HepG2 (cell line): ENCODE measurements around the gene RAB40C. TPM values are rescaled to one million over a fixed set of nuclear protein-coding genes. Genes with fewer than 3 reads are reported as not detected.
A peak's percentile ranks its signal among the peaks of the same experiment; 100 is the strongest.

Experiments used
- ATF5 ChIP-seq: sonication (generic); formaldehyde crosslinking; IDR thresholded peaks from 2 replicates; pipeline ENCODE4 v1.4.0; 2020; ENCODE audit warnings: mild to moderate bottlenecking, low read depth, missing genetic modification reagents
- BORCS8-MEF2B ChIP-seq: sonication (generic); formaldehyde crosslinking; IDR thresholded peaks from 2 replicates; pipeline ENCODE4 v1.8.0; 2022; ENCODE audit warnings: mild to moderate bottlenecking, missing genetic modification reagents
- IKZF4 ChIP-seq: sonication (generic); formaldehyde crosslinking; IDR thresholded peaks from 2 replicates; pipeline ENCODE4 v1.5.1; 2020; ENCODE audit warnings: borderline replicate concordance, mild to moderate bottlenecking, low read depth, missing genetic modification reagents; ENCODE audit errors: not compliant biosample characterization
- JDP2 ChIP-seq: sonication (generic); formaldehyde crosslinking; IDR thresholded peaks from 2 replicates; pipeline ENCODE4 v1.8.1; 2022; ENCODE audit warnings: missing genetic modification reagents, borderline replicate concordance
- SAP130 ChIP-seq: IDR thresholded peaks from 2 replicates; pipeline ENCODE4 v1.6.1; 2016; ENCODE audit warnings: low read depth
- SCMH1 ChIP-seq: sonication (generic); formaldehyde crosslinking; IDR thresholded peaks from 2 replicates; pipeline ENCODE4 v1.9.0; 2021; ENCODE audit warnings: missing genetic modification reagents, mild to moderate bottlenecking, borderline replicate concordance
- TERF1 ChIP-seq: sonication (generic); formaldehyde crosslinking; IDR thresholded peaks from 2 replicates; pipeline ENCODE4 v1.8.0; 2022; ENCODE audit warnings: mild to moderate bottlenecking, missing genetic modification reagents, moderate library complexity
- TFDP1 ChIP-seq: IDR thresholded peaks from 2 replicates; pipeline ENCODE4 v1.6.1; 2016; ENCODE audit warnings: missing compliant biosample characterization, missing genetic modification reagents, borderline replicate concordance
- ZBTB44 ChIP-seq: sonication (generic); formaldehyde crosslinking; IDR thresholded peaks from 2 replicates; pipeline ENCODE4 v1.4.0; 2020; ENCODE audit warnings: missing genetic modification reagents
- ZBTB7A ChIP-seq: sonication (generic); formaldehyde crosslinking; IDR thresholded peaks from 2 replicates; pipeline ENCODE4 v1.8.0; 2022; ENCODE audit warnings: mild to moderate bottlenecking, missing genetic modification reagents
- ZNF333 ChIP-seq: sonication (generic); formaldehyde crosslinking; IDR thresholded peaks from 2 replicates; pipeline ENCODE4 v1.4.0; 2020; ENCODE audit warnings: mild to moderate bottlenecking, missing genetic modification reagents, borderline replicate concordance
- ZNF75D ChIP-seq: sonication (generic); formaldehyde crosslinking; IDR thresholded peaks from 2 replicates; pipeline ENCODE4 v1.8.1; 2023; ENCODE audit warnings: missing genetic modification reagents, mild to moderate bottlenecking, borderline replicate concordance
- ZNF761 ChIP-seq: sonication (generic); formaldehyde crosslinking; conservative IDR thresholded peaks from 2 replicates; pipeline ENCODE4 v1.4.0; 2020; ENCODE audit warnings: mild to moderate bottlenecking, missing genetic modification reagents
- ZNF788 ChIP-seq: sonication (generic); formaldehyde crosslinking; IDR thresholded peaks from 2 replicates; pipeline ENCODE4 v1.5.0; 2020; ENCODE audit warnings: mild to moderate bottlenecking, missing genetic modification reagents, borderline replicate concordance
- ZNF839 ChIP-seq: sonication (generic); formaldehyde crosslinking; IDR thresholded peaks from 2 replicates; pipeline ENCODE4 v1.4.0; 2020; ENCODE audit warnings: missing genetic modification reagents, mild to moderate bottlenecking, borderline replicate concordance
- polyA plus RNA-seq, 8 experiments: library from polyadenylated mRNA; depleted of rRNA in 3 of 8; stranded (reverse) in 7 of 8; unstranded in 1 of 8; fragments of >200 nt; fragmentation: Illumina TruSeq in 4 of 8; extraction: Trizol in 4 of 8; gene quantifications; 2 replicates each; pipeline versions ENCODE4 v1.2.1 to v1.2.3, GENCODE V29; 2011 to 2016; ENCODE audit warnings: low read depth in 4 of 8, missing spikeins in 1 of 8, mixed read lengths in 1 of 8; ENCODE audit not compliant: insufficient read depth in 1 of 8
- total RNA-seq, 5 experiments: library from RNA; depleted of rRNA; stranded (reverse); fragments of >200 nt; fragmentation: Illumina TruSeq; extraction: Trizol; gene quantifications; 2 replicates each; pipeline ENCODE4 v1.2.3, GENCODE V29; 2016; ENCODE audit warnings: low read depth in 1 of 5
- TF ChIP-seq, protein P1 (sequence below): sonication (generic); formaldehyde crosslinking; IDR thresholded peaks from 2 replicates; pipeline ENCODE4 v1.9.0; 2022; ENCODE audit warnings: missing genetic modification reagents, mild to moderate bottlenecking, borderline replicate concordance
- TF ChIP-seq, protein P2 (sequence below): sonication (generic); formaldehyde crosslinking; IDR thresholded peaks from 2 replicates; pipeline ENCODE4 v1.5.0; 2020; ENCODE audit warnings: missing genetic modification reagents
- TF ChIP-seq, protein P3 (sequence below): sonication (generic); formaldehyde crosslinking; IDR thresholded peaks from 2 replicates; pipeline ENCODE4 v1.5.0; 2020; ENCODE audit warnings: mild to moderate bottlenecking, missing genetic modification reagents, moderate library complexity

Gene RAB40C
- total and polyA plus RNA-seq, 2 of the 13 experiments (the other 11 are each of a cell fraction or from before 2014, with no cell fraction given) = 7.7 to 11.5 TPM

DNA sequence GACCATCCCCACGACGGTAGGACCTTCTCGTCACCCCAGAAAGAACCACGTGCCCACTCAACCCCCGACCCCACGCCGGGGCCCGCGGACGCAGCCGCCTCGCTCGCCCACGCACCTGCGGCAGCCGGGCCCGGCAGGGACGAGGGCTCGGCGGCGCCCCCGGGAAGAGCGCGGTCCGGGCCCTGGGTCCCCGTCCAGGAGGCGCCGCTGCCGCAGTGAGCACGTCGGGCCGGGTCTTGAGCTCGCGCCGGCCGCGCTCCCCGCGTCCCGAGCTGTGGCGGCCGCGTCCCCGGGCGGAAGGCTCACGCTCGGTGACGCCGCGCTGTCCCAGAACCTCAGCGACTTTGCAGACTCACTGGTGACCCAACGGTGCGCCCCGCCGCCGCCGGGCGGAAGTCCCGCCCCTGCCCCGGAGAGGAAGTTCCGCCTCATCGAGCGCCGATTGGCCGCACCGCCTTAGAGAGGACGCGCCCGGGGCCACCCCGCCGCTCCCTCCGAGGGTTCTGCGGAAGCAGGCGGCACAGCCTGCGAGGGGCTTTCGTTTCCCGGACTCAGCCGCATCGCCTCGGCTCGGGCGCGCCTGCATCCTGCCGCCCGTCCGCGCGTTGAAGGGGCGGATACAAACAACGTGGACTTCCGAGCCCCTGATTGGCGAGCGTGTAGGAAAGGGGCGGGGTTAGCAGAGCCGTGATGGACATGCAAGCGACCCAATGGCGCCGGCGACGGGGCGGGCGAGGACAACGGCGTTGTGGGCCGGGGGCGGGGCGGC lies 793 bp upstream of the RAB40C start (continued):
- no peak for TF ChIP-seq SCMH1 (CRISPR knock-in tag)
- no peak for TF ChIP-seq BORCS8-MEF2B (CRISPR knock-in tag)
- no peak for TF ChIP-seq TERF1
- TF ChIP-seq ZNF761 (CRISPR knock-in tag) = no peak; the same call in 1 of the 2 replicates
- no peak for TF ChIP-seq IKZF4 (CRISPR knock-in tag)
- no peak for TF ChIP-seq ZNF75D
- TF ChIP-seq, protein P1, sequence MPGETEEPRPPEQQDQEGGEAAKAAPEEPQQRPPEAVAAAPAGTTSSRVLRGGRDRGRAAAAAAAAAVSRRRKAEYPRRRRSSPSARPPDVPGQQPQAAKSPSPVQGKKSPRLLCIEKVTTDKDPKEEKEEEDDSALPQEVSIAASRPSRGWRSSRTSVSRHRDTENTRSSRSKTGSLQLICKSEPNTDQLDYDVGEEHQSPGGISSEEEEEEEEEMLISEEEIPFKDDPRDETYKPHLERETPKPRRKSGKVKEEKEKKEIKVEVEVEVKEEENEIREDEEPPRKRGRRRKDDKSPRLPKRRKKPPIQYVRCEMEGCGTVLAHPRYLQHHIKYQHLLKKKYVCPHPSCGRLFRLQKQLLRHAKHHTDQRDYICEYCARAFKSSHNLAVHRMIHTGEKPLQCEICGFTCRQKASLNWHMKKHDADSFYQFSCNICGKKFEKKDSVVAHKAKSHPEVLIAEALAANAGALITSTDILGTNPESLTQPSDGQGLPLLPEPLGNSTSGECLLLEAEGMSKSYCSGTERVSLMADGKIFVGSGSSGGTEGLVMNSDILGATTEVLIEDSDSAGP (CRISPR knock-in tag) = peak; percentile 58; the same call in 1 of the 2 replicates
- TF ChIP-seq ZNF788 (CRISPR knock-in tag) = peak; percentile 17; the same call in 1 of the 2 replicates
- no peak for TF ChIP-seq JDP2
- peak; percentile 79 for TF ChIP-seq SAP130
- TF ChIP-seq, protein P2, sequence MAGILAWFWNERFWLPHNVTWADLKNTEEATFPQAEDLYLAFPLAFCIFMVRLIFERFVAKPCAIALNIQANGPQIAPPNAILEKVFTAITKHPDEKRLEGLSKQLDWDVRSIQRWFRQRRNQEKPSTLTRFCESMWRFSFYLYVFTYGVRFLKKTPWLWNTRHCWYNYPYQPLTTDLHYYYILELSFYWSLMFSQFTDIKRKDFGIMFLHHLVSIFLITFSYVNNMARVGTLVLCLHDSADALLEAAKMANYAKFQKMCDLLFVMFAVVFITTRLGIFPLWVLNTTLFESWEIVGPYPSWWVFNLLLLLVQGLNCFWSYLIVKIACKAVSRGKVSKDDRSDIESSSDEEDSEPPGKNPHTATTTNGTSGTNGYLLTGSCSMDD (CRISPR knock-in tag) = no peak
- TF ChIP-seq ZNF333 (CRISPR knock-in tag) = 0 out of 2 replicates have a peak, but pooled peaks have one; percentile 77
- TF ChIP-seq ATF5 (CRISPR knock-in tag) = 0 out of 2 replicates have a peak, but pooled peaks have one; percentile 62
- TF ChIP-seq TFDP1 (CRISPR knock-in tag) = peak; percentile 34; the same call in 1 of the 2 replicates
- no peak for TF ChIP-seq ZBTB7A (CRISPR knock-in tag)
- TF ChIP-seq ZBTB44 = no peak
- TF ChIP-seq, protein P3, sequence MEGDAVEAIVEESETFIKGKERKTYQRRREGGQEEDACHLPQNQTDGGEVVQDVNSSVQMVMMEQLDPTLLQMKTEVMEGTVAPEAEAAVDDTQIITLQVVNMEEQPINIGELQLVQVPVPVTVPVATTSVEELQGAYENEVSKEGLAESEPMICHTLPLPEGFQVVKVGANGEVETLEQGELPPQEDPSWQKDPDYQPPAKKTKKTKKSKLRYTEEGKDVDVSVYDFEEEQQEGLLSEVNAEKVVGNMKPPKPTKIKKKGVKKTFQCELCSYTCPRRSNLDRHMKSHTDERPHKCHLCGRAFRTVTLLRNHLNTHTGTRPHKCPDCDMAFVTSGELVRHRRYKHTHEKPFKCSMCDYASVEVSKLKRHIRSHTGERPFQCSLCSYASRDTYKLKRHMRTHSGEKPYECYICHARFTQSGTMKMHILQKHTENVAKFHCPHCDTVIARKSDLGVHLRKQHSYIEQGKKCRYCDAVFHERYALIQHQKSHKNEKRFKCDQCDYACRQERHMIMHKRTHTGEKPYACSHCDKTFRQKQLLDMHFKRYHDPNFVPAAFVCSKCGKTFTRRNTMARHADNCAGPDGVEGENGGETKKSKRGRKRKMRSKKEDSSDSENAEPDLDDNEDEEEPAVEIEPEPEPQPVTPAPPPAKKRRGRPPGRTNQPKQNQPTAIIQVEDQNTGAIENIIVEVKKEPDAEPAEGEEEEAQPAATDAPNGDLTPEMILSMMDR (CRISPR knock-in tag) = 0 out of 2 replicates have a peak, but pooled peaks have one; percentile 10
- TF ChIP-seq ZNF839 (CRISPR knock-in tag) = no peak
